Endothelial cell of umbilical vein (primary cell): ENCODE data around the gene BAD. TPM values are rescaled to one million over a fixed set of nuclear protein-coding genes. Genes with fewer than 3 reads are reported as not detected.

Source experiments
- BruUV-seq: library from RNA; stranded (reverse); fragments of 400-500 nt; replicated peaks from 2 replicates; lab custom pipeline; 2021; lab: Mats Ljungman, UMichigan
- CTCF ChIA-PET: fragments of 300-600, 350-600 bp; sonication (Branson Sonifier 250); formaldehyde crosslinking; loops from one replicate; lab custom pipeline; 2021; ENCODE audit warnings: antibody characterized with exemption, inconsistent platforms; lab: Charles Lee
- POLR2A ChIA-PET: fragments of 300-600, 350-600 bp; sonication (Branson Sonifier 250); formaldehyde crosslinking; loops from one replicate; lab custom pipeline; 2021; ENCODE audit warnings: antibody characterized with exemption, inconsistent platforms; lab: Charles Lee
- DNase-seq: peaks from one replicate; pipeline ENCODE4 v3.0.0-alpha.2; 2011; ENCODE audit warnings: low read depth, low spot score
- FAIRE-seq: peaks from 2 replicates; lab custom pipeline; 2011; peaks lifted over from hg19 to GRCh38; lab: Jason Lieb, UNC
- H2AFZ ChIP-seq: 2 replicates; pipeline ENCODE4 v1.6.0; 2012; ENCODE audit warnings: low read depth, low read length, control low read depth, inconsistent platforms
- H3K27ac ChIP-seq: 2 replicates; pipeline ENCODE4 v1.5.1; 2011; ENCODE audit warnings: low read depth, mild to moderate bottlenecking, control low read depth, low read length, moderate library complexity; ENCODE audit not compliant: insufficient read depth
- H3K27me3 ChIP-seq, 2 experiments: 2 replicates each; pipeline versions ENCODE4 v1.6.0 to v1.6.1; 2011; ENCODE audit warnings: low read length in 2 of 2, mixed read lengths in 1 of 2; ENCODE audit not compliant: control insufficient read depth in 2 of 2, insufficient read depth in 2 of 2
- H3K36me3 ChIP-seq, 2 experiments: 2 replicates in 1 of 2; 3 replicates in 1 of 2; pipeline ENCODE4 v1.5.1; 2011; ENCODE audit warnings: low read length in 2 of 2, mild to moderate bottlenecking in 1 of 2, moderate library complexity in 1 of 2; ENCODE audit not compliant: control insufficient read depth in 2 of 2, insufficient read depth in 2 of 2; ENCODE audit errors: extremely low read depth in 1 of 2
- H3K4me1 ChIP-seq: 3 replicates; pipeline ENCODE4 v1.5.1; 2011; ENCODE audit warnings: mild to moderate bottlenecking, low read length; ENCODE audit not compliant: control insufficient read depth, insufficient read depth; ENCODE audit errors: extremely low read depth
- H3K4me2 ChIP-seq: 2 replicates; pipeline ENCODE4 v1.6.1; 2011; ENCODE audit warnings: low read length, control low read depth, mixed read lengths; ENCODE audit not compliant: insufficient read depth
- H3K4me3 ChIP-seq, 3 experiments: fragments of 200-600 bp in 1 of 3; sonication (generic), shearing (Covaris generic) in 1 of 3; replicated peaks in 1 of 3; 2 replicates each; pipeline ENCODE4 v1.5.1; 2011 to 2016; ENCODE audit warnings: control low read depth in 3 of 3, low read length in 3 of 3, mild to moderate bottlenecking in 2 of 3, inconsistent platforms in 1 of 3, low read depth in 1 of 3, moderate library complexity in 1 of 3; ENCODE audit not compliant: insufficient read depth in 1 of 3
- H3K79me2 ChIP-seq: 2 replicates; pipeline ENCODE4 v1.6.0; 2012; ENCODE audit warnings: low read length, inconsistent platforms; ENCODE audit not compliant: control insufficient read depth, insufficient read depth
- H3K9ac ChIP-seq: replicated peaks from 2 replicates; pipeline ENCODE3; 2011; ENCODE audit warnings: low read length, control low read depth; ENCODE audit not compliant: insufficient read depth; ENCODE audit errors: extremely low read depth
- H3K9me1 ChIP-seq: replicated peaks from 3 replicates; pipeline ENCODE4 v1.6.0; 2011; ENCODE audit warnings: mild to moderate bottlenecking, low read length; ENCODE audit not compliant: control insufficient read depth, insufficient read depth; ENCODE audit errors: extremely low read depth
- H3K9me3 ChIP-seq: replicated peaks from 2 replicates; pipeline ENCODE4 v1.5.1; 2012; ENCODE audit warnings: low read length, inconsistent platforms; ENCODE audit not compliant: control insufficient read depth, insufficient read depth
- H4K20me1 ChIP-seq: replicated peaks from 2 replicates; pipeline ENCODE3; 2011; ENCODE audit warnings: mild to moderate bottlenecking, low read length; ENCODE audit not compliant: control insufficient read depth, insufficient read depth; ENCODE audit errors: extremely low read depth
- CTCF ChIP-seq, 2 donors: IDR thresholded peaks; 1 replicate in 1 of 2; 2 replicates in 1 of 2; pipeline ENCODE4 v1.5.1; 2011; ENCODE audit warnings: low read length in 2 of 2, mild to moderate bottlenecking in 2 of 2, moderate library complexity in 2 of 2, control low read depth in 1 of 2, inconsistent platforms in 1 of 2, low read depth in 1 of 2; ENCODE audit not compliant: insufficient read depth in 1 of 2; ENCODE audit errors: extremely low read depth in 1 of 2
- EZH2 ChIP-seq: IDR thresholded peaks from 2 replicates; pipeline ENCODE4 v1.6.1; 2012; ENCODE audit warnings: borderline replicate concordance, low read depth, mild to moderate bottlenecking, moderate library complexity, low read length, inconsistent platforms; ENCODE audit not compliant: severe bottlenecking
- FOS ChIP-seq: IDR thresholded peaks from 2 replicates; pipeline ENCODE4 v1.6.1; 2011; ENCODE audit warnings: mild to moderate bottlenecking, low read length, moderate library complexity, borderline replicate concordance; ENCODE audit not compliant: insufficient read depth
- GATA2 ChIP-seq: IDR thresholded peaks from 2 replicates; pipeline ENCODE4 v1.7.0; 2011; ENCODE audit warnings: low read depth, mild to moderate bottlenecking, moderate library complexity, mixed read lengths, low read length; ENCODE audit not compliant: insufficient read length, insufficient read depth
- JUN ChIP-seq: IDR thresholded peaks from 2 replicates; pipeline ENCODE4 v1.6.1; 2011; ENCODE audit warnings: borderline replicate concordance, low read depth; ENCODE audit not compliant: insufficient read length, insufficient read depth
- MAX ChIP-seq: IDR thresholded peaks from 2 replicates; pipeline ENCODE4 v1.6.1; 2011; ENCODE audit not compliant: insufficient read depth, insufficient read length
- MYC ChIP-seq: IDR thresholded peaks from one replicate; pipeline ENCODE4 v1.6.1; 2011; ENCODE audit warnings: mild to moderate bottlenecking, low read depth, low read length
- POLR2A ChIP-seq: IDR thresholded peaks from 2 replicates; pipeline ENCODE4 v1.6.1; 2012; ENCODE audit warnings: low read depth, mild to moderate bottlenecking, control low read depth, low read length
- POLR2AphosphoS5 ChIP-seq: IDR thresholded peaks from 2 replicates; pipeline ENCODE4 v1.6.1; 2012; ENCODE audit warnings: low read depth, mild to moderate bottlenecking, control low read depth, low read length, moderate library complexity; ENCODE audit not compliant: insufficient read depth
- dilution Hi-C: fragments of 300-500 bp; cut with MboI; formaldehyde crosslinking; loops from one replicate; pipeline ENCODE4 v1.15.0; 2019; ENCODE audit warnings: low sequenced_read_pairs; ENCODE audit not compliant: extremely low pct_ligation_motif_present
- intact Hi-C: fragments of 100-400 bp; cut with micrococcal nuclease; formaldehyde crosslinking; loops from one replicate; pipeline ENCODE4 v1.10.0; 2022
- polyA plus RNA-seq, 4 experiments: library from polyadenylated mRNA; depleted of rRNA in 3 of 4; stranded (reverse) in 3 of 4; unstranded in 1 of 4; fragments of >200 nt; gene quantifications; 2 replicates each; pipeline versions ENCODE4 v1.2.1 to v1.2.3, GENCODE V29; 2011 to 2012; ENCODE audit warnings: missing spikeins in 1 of 4
- total RNA-seq: library from RNA; stranded (reverse); gene quantifications from 2 replicates; pipeline ENCODE4 v1.2.3, GENCODE V29; 2021

Gene BAD
- total and polyA plus RNA-seq, 2 donors (not counting 3 experiments of a cell fraction or from before 2014, with no cell fraction given) = 65.3 to 88.0 TPM

DNA sequence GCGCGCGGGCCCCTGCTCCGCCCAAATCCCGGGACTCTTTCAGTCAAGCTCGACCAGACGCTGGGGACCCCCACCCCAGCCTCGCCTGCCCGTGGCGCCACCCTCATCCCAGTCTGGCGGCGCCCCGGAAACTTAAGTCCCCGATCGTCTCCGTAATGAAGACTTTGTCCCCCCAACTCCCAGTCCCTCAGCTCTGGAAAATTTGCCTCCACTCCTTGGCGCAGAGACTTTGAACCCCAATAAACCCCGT, 32.8 kb downstream of the BAD start:
- peak overlapping the region; percentile 23 for H2AFZ ChIP-seq
- H3K79me2 ChIP-seq = peaks cover 32% of the 10 kb centered on the region
- intact Hi-C loops (loop anchor here (1.0 kb wide), 4 partner anchors 12 to 50 kb away; partner anchors contain the start of gene GPR137), dilution Hi-C loops (no loop called here)
- TF ChIP-seq POLR2AphosphoS5 (no peak), CTCF (IDR thresholded peaks at IDR 0.05; ENCODE audit: extremely low read depth in 1 of 2, insufficient read depth in 1 of 2, low read depth in 1 of 2, low read length in 2 of 2) (no peak)
- ChIA-PET POLR2A (no interaction called here), CTCF (interaction anchor here (0.7 to 4.7 kb wide), 9 partner anchors 9 to 103 kb away, joined by 3 to 60 read pairs (median 10); partner anchors contain the start of genes CATSPERZ, FERMT3 and PRDX5)
- H3K9me3 ChIP-seq = no peaks in the 10 kb centered on the region
- H3K4me2 ChIP-seq = peak overlapping the region; percentile 86
- peak overlapping the region; percentile 80 to 93 (median 80) for H3K4me3 ChIP-seq
- FAIRE-seq (no peak), DNase-seq (peak; percentile 21)
- H4K20me1 ChIP-seq = no peaks in the 10 kb centered on the region
- H3K27ac ChIP-seq = peak overlapping the region; percentile 49
- H3K27me3 ChIP-seq = no peaks in the 10 kb centered on the region
- H3K36me3 ChIP-seq = peaks cover under 1 to 15% of the 10 kb centered on the region in 2 experiments
- H3K9me1 ChIP-seq = no peaks in the 10 kb centered on the region
- TSS peak; percentile 7 for BruUV-seq
- peak overlapping the region; percentile 65 for H3K9ac ChIP-seq
- H3K4me1 ChIP-seq = peaks cover 30% of the 10 kb centered on the region

GRCh38 chr11:64251016-64251752, 33.3 kb downstream of the BAD start, which contains the start of gene PLCB3:
Gene PLCB3, plus strand, starts transcription at chr11:64251530. Its CDS starts 120 bp downstream, at chr11:64251650.
- Histone ChIP-seq H3K27me3 (no peaks in the 10 kb centered on the region), H3K4me3 (peak within 1 kb of the TSS; percentile 80 to 93 (median 80)), H3K4me1 (peaks cover 30% of the 10 kb centered on the region), H3K9me1 (no peaks in the 10 kb centered on the region), H3K9ac (peak within 1 kb of the TSS; percentile 65), H3K4me2 (peak within 1 kb of the TSS; percentile 86), H2AFZ (peak within 1 kb of the TSS; percentile 81), H3K79me2 (peaks cover 34% of the 10 kb centered on the region), H3K36me3 (peaks cover 0 to 10% of the 10 kb centered on the region in 2 experiments), H4K20me1 (no peaks in the 10 kb centered on the region), H3K27ac (peak within 1 kb of the TSS; percentile 49), H3K9me3 (no peaks in the 10 kb centered on the region)
- intact Hi-C loops (loop anchor here (1.0 kb wide), 4 partner anchors 12 to 50 kb away; partner anchors contain the start of gene GPR137), dilution Hi-C loops (no loop called here)
- BruUV-seq = no TSS peak
- FAIRE-seq (peak; percentile 74), DNase-seq (peak; percentile 40)
- TF ChIP-seq GATA2 = no peak
- TF ChIP-seq MAX = no peak
- TF ChIP-seq JUN = no peak
- TF ChIP-seq POLR2A = peak; percentile 79
- peak; percentile 64 to 82 for TF ChIP-seq CTCF (IDR thresholded peaks at IDR 0.05; ENCODE audit: extremely low read depth in 1 of 2, insufficient read depth in 1 of 2, low read depth in 1 of 2, low read length in 2 of 2)
- TF ChIP-seq EZH2 = no peak
- TF ChIP-seq MYC = no peak
- TF ChIP-seq FOS = no peak
- TF ChIP-seq POLR2AphosphoS5 = peak; percentile 87
- POLR2A ChIA-PET = no interaction called here
- CTCF ChIA-PET = interaction anchor here (1.8 to 4.7 kb wide), 6 partner anchors 13 to 104 kb away, joined by 7 to 60 read pairs (median 28); partner anchors contain the start of genes CATSPERZ and FERMT3
